Activated CD4-positive, CD25-positive, alpha-beta regulatory T cell (primary cell): Measurements from ENCODE around the gene ASB2.

Experiments
- DNase-seq, 4 experiments: peaks; one replicate each; lab custom pipeline; 2025; lab: John Stamatoyannopoulos, UW

The ASB2 gene

GRCh38 chr14:93962701-93963601 lies 13.4 kb downstream of the ASB2 start:
- DNase-seq, result peak in 3 of 4 experiments; percentile 26 to 49 (median 35)

DNA sequence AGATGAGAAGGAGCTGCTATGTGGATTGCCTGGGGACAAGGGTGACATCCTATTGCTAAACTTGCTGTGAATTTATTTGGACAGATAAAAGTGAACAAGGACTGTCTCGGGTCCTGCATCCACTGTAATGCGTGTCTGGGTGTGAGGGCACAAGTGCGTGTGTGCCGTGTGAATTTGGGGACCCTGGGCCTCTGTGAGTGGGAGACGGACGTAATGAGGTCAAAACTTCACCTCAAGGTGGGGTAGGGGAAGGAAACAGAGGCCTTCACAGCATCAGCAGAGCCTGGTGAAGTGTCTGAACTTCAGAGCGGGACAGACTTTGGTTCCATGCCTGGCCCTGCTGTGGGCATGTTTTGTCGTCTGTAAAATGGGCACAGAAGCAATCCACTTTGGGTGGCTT lies 14.8 kb downstream of the ASB2 start:
- no peak for DNase-seq

DNA sequence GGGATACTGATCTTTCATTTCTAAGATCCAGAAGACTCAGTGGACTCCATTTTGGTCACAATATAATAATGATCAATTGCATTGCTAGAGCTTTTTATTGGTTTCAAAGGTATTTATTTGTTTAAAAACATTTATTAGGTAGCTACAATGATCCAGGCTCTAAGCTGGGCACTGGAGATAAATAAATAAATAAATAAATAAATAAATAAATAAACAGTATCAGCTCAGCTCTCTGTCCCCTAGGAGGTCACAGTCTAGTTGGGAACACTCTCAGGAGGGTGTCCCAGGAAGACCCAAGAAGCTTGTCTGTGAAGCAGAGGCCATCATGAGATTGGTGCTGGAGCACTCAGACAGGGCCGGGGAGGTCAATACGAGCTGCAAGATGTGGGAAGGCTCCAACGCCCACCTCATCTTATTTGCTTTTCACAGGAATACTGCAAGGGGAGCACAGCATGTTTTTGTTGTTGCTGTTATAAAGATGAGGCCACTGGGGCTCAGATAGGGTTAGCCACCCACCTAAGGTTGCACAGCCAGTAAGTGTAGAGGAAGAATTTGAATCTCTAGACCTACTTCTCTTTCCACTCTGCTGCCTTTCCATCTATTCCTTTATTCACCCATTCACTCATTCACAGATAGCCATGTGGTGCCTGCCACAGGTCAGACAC lies 15.5 kb downstream of the ASB2 start:
- DNase-seq, result no peak

- DNase-seq, result peak in 1 of 4 experiments; percentile 30
Observed at GRCh38 chr14:93960108-93960475, 16.3 kb downstream of the ASB2 start.

- peak; percentile 81 to 89 (median 86) for DNase-seq
Observed at GRCh38 chr14:93959239-93960107, 16.9 kb downstream of the ASB2 start.

- DNase-seq, result no peak
Observed at GRCh38 chr14:93958567-93959238, 17.7 kb downstream of the ASB2 start.

GRCh38 chr14:93957751-93958566 lies 18.4 kb downstream of the ASB2 start:
- DNase-seq, result no peak

GRCh38 chr14:93957333-93957710 lies 19.0 kb downstream of the ASB2 start:
- DNase-seq, result no peak

GRCh38 chr14:93956514-93957332 lies 19.6 kb downstream of the ASB2 start:
- DNase-seq, result no peak

DNA sequence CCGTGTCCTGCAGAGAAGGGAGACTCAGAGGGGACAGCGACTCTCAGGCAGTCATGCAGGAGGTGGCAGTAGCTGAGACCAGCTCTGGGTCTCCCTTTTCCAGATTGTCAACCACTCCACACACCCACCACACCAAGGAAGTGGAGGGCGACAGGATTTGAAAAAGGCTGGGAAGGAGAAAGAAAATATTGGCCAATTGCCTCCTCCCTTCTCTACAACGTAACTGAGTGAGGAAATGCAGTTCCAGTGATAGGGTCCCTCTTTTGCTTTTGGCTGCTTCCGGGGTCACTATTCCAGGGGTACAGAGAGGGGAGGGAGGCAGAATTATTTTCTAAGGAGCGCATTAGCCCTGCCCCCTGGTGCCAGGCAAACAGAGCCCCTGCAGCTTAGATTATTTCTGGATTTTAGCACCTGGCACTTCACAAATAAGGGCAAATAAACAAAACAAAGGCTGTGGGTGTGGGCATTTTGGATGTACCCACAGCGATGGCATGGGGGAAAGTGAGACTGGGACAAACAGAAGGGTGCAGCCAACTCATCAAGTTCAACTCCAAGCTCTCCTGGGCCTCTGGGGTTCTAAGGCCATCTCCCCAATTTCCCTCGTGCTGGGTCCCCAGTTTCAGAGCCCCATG lies 20.4 kb downstream of the ASB2 start:
- no peak for DNase-seq

DNA sequence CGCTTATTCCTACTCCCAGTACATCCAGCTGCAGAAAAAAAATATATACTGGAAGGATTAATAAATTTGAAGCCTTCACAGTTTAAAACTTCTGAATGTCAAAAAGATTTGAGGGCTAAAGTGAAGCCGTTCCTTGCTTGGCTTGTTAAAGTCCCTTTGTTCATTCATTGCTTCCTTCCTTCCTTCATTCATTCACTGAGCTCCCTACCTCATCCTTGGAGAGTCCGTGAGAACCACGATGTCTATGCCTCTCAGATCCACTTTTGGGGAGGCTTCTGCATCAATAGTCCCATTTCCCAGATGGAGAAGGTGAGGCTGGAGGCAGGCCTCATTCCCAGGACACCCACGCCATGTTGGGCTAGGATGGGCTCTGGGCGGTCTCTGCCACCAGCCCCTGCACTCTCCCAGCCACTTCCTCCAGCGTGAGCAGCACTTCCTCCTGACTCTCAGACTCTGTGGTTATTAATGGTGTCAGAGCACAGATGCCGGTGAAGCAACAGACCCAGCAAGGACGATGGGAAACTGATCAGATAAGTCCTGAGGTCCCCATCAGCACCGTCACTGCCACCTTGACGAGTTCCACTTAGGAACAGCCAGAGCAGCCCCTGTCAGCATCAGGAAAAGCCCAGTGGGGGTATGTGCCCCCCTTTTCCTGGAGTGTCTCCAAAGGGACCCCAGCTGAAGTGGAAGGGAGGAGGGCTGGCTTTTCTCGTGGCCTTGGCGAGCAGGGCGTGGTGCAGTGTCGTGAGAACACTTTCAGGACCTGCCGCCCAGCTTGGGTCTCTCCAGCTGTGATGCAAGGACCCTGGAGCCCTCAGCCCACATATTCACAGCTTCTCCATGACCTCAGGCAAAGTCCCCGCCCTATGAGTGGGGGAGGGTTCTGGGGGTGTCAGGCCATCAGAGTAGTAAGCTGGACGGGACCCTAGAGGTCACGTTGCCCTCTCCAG lies 21.2 kb downstream of the ASB2 start:
- peak in 3 of 4 experiments; percentile 17 to 25 (median 21) for DNase-seq

- DNase-seq, result no peak
Observed at GRCh38 chr14:93954516-93954830, 21.9 kb downstream of the ASB2 start.

DNA sequence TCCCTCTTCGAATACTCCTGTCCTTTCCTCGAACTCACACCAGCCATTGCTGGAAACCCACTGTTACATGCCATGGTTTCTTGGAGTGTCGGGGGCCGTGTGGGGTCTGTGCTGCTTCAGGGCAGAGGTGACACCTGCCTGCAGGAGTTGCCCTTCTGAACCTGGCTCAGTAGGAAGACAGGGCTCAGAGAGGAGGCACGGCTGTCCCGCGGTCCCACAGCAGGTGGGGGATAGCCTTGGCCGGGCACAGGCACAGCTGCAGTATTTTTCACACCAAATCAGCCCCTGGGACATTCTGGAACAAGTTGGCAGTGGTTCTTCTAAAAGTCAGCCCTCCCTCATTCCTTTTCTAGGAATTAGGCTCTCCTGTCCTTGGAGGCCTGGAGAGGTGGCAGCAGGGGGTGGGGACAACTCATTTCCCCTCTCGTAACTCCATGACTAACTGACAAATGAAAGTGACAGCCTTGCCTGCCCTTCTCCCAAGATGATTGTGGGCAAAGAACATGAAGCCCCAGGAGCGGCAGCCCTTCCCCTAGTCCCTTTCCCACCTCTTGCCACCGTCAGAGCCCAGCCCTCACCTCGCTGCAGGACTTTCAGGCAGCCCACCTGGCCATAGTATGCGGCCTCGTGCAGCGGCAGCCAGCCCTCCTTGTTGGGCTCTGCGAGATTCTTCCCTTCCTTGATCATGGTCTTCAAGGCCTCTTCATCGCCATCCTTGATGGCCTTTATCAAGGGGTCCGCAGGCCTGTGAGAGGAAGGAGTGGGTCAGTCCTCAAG lies 22.4 kb downstream of the ASB2 start:
- DNase-seq, result no peak

GRCh38 chr14:93953263-93953662 lies 23.1 kb downstream of the ASB2 start:
- DNase-seq, result no peak

DNA sequence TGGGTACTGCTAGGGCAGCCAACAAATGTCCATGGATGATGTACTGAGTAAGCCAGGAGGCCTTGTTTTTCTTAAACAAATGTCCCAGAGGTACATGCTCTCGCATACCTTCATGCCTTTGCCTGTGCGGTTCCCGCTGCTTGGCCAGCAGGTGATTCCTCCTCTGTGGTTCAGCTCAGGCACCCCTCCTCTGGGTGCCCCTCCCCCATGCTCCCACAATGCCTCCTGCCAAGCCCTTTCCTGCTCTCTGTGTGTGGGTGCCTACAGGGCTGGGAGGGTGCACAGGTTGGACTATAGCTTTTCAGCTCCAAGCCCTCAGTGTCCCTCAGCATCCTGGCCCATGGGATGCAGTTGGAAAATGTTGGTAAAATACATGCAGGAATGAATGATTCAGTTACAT lies 23.5 kb downstream of the ASB2 start:
- no peak for DNase-seq

GRCh38 chr14:93951635-93952540 lies 24.5 kb downstream of the ASB2 start:
- DNase-seq, result no peak
